ENCODE measurements around the gene GSTP1. TPM values are rescaled to one million over a fixed set of nuclear protein-coding genes. Genes with fewer than 3 reads are reported as not detected.

GSTP1 gene
- total and polyA plus RNA-seq, 9 of the 15 experiments (the other 6 are each of a cell fraction or from before 2014, with no cell fraction given), result 592 to 2,150 (median 1,204) TPM

DNA sequence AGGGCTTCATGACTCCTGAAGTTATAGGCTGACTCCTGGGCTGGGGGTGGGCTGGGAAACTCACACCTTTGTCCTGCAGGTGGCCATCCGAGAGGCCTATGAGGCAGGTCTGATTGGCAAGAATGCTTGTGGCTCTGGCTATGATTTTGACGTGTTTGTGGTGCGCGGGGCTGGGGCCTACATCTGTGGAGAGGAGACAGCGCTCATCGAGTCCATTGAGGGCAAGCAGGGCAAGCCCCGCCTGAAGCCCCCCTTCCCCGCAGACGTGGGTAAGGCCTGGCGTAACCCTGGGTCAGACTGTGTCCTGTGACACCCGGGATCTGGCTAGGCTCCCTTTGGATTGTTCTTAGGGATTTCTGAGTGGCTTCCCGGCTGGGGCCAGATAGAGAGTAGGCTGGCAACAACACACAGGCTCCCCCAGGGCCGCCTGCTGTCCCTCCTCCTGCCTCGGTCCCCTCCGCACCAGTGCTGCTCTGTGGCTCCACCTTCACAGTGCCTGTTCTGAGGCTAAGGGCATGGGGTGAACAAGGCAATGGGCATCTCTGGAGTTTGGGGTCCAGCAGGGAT is 26.8 kb downstream of the GSTP1 start (continued):
- no peak for TF ChIP-seq CHD7 (IDR thresholded peaks at IDR 0.05; ENCODE audit: low read depth, low read length)
- TF ChIP-seq MAFK (IDR thresholded peaks at IDR 0.05; ENCODE audit: low read length), result no peak
